NCI-H2227 (cell line): ENCODE data around the gene SPINDOC.
"Not testable (repeated sequence)": the region's sequence is repeated elsewhere in the genome, so short reads cannot be mapped to it uniquely, and the experiment has no call there.

Experiments used
- DNase-seq: peaks from one replicate; lab custom pipeline; 2025; ENCODE audit not compliant: unreplicated experiment; lab: John Stamatoyannopoulos, UW

SPINDOC gene

GRCh38 chr11:63850920-63851319, 37.7 kb downstream of the SPINDOC start:
- no peak for DNase-seq

- DNase-seq: no peak
These were observed 38.1 kb downstream of the SPINDOC start for GRCh38 chr11:63851364-63851763.

- DNase-seq: no peak
These were observed 40.2 kb downstream of the SPINDOC start for GRCh38 chr11:63853476-63853875.

GRCh38 chr11:63854696-63855095, 41.4 kb downstream of the SPINDOC start:
- no peak for DNase-seq

GRCh38 chr11:63855975-63856374, 42.7 kb downstream of the SPINDOC start:
- DNase-seq: no peak

GRCh38 chr11:63858628-63859550, 45.6 kb downstream of the SPINDOC start:
- DNase-seq: no peak

GRCh38 chr11:63862923-63863322, 49.7 kb downstream of the SPINDOC start:
- DNase-seq: no peak

- not testable (repeated sequence) for DNase-seq
These were observed 50.4 kb downstream of the SPINDOC start for GRCh38 chr11:63863620-63864019.

GRCh38 chr11:63866211-63866610, 53.0 kb downstream of the SPINDOC start:
- DNase-seq: no peak

- DNase-seq: no peak
These were observed 54.3 kb downstream of the SPINDOC start for GRCh38 chr11:63867511-63867910.

GRCh38 chr11:63868399-63869064, 55.3 kb downstream of the SPINDOC start:
- DNase-seq: no peak

- no peak for DNase-seq
These were observed 55.9 kb downstream of the SPINDOC start for GRCh38 chr11:63869171-63869591.

- DNase-seq: no peak
These were observed 56.4 kb downstream of the SPINDOC start for GRCh38 chr11:63869683-63870082.

- no peak for DNase-seq
These were observed 57.3 kb downstream of the SPINDOC start for GRCh38 chr11:63870351-63871140.

- peak; percentile 73 for DNase-seq
These were observed 58.9 kb downstream of the SPINDOC start for GRCh38 chr11:63871962-63872799.

GRCh38 chr11:63872800-63873197, 59.5 kb downstream of the SPINDOC start:
- DNase-seq: no peak

GRCh38 chr11:63873311-63873710, 60.1 kb downstream of the SPINDOC start:
- DNase-seq: no peak

GRCh38 chr11:63874511-63874910, 61.3 kb downstream of the SPINDOC start:
- DNase-seq: no peak

GRCh38 chr11:63875506-63876065, 62.3 kb downstream of the SPINDOC start:
- DNase-seq: no peak

- no peak for DNase-seq
These were observed 63.4 kb downstream of the SPINDOC start for GRCh38 chr11:63876616-63877015.
